ENCODE results near the gene RBM28. TPM values are rescaled to one million over a fixed set of nuclear protein-coding genes. Genes with fewer than 3 reads are reported as not detected.

The RBM28 gene
- total and polyA plus RNA-seq, 9 donors, result 26.6 to 43.7 (median 35.1) TPM

- Histone ChIP-seq H3K4me1 (ENCODE audit: control insufficient read depth, insufficient read depth, low read length) (no peaks in the 10 kb centered on the region), H3K27me3 (ENCODE audit: control insufficient read depth, insufficient read depth, low read length) (peaks cover 5% of the 10 kb centered on the region), H3K4me3 (ENCODE audit: low read length) (no peak overlapping the region), H3K27ac (ENCODE audit: low read length) (no peak overlapping the region), H3K9me3 (replicated peaks; ENCODE audit: control insufficient read depth, low read depth, low read length) (no peaks in the 10 kb centered on the region), H3K36me3 (ENCODE audit: control insufficient read depth, insufficient read depth, low read length) (no peaks in the 10 kb centered on the region)
- 84% methylated on average over 6 of the region's 8 CpGs for WGBS (ENCODE audit: insufficient coverage)
- DNase-seq, result no peak
These were observed 90.0 kb downstream of the RBM28 start for GRCh38 chr7:128253701-128254100.

- Histone ChIP-seq H3K9me3 (replicated peaks; ENCODE audit: control insufficient read depth, low read depth, low read length) (no peaks in the 10 kb centered on the region), H3K4me3 (ENCODE audit: low read length) (no peak overlapping the region), H3K4me1 (ENCODE audit: control insufficient read depth, insufficient read depth, low read length) (peaks cover 11% of the 10 kb centered on the region), H3K27me3 (ENCODE audit: control insufficient read depth, insufficient read depth, low read length) (peaks cover 5% of the 10 kb centered on the region), H3K27ac (ENCODE audit: low read length) (no peak overlapping the region), H3K36me3 (ENCODE audit: control insufficient read depth, insufficient read depth, low read length) (no peaks in the 10 kb centered on the region)
- DNase-seq, result no peak
- 0% methylated on average over 1 of the region's 4 CpGs for WGBS (ENCODE audit: insufficient coverage)
These were observed 92.4 kb downstream of the RBM28 start for GRCh38 chr7:128251337-128251736.

Other genes starting within 250 kb of the RBM28 start
- not detected for gene LEP, start 102.6 kb downstream of the RBM28 start, total RNA-seq
- gene LEP, start 102.6 kb downstream of the RBM28 start, polyA plus RNA-seq (ENCODE audit: insufficient read depth in 1 of 8, insufficient read length in 8 of 8, low replicate concordance in 1 of 8), result under 1 TPM in 7 of 8 donors, not detected in 1; 0.04 to 0.21 (median 0.06) TPM
- gene PRRT4, start 17.8 kb upstream of the RBM28 start, total RNA-seq, result 7.8 TPM
- 10 to 100 TPM in 7 of 8 donors, 1 to 10 TPM in 1; 9.9 to 22.0 (median 17.1) TPM for gene PRRT4, start 17.8 kb upstream of the RBM28 start, polyA plus RNA-seq (ENCODE audit: insufficient read depth in 1 of 8, insufficient read length in 8 of 8, low replicate concordance in 1 of 8)
- 16.5 TPM for gene IMPDH1, start 66.1 kb upstream of the RBM28 start, total RNA-seq
- 10 to 100 TPM; 17.2 to 29.9 (median 22.7) TPM for gene IMPDH1, start 66.1 kb upstream of the RBM28 start, polyA plus RNA-seq (ENCODE audit: insufficient read depth in 1 of 8, insufficient read length in 8 of 8, low replicate concordance in 1 of 8)
- 12.9 TPM for gene HILPDA, start 112.0 kb upstream of the RBM28 start, total RNA-seq
- gene HILPDA, start 112.0 kb upstream of the RBM28 start, polyA plus RNA-seq (ENCODE audit: insufficient read depth in 1 of 8, insufficient read length in 8 of 8, low replicate concordance in 1 of 8), result 10 to 100 TPM; 11.1 to 15.4 (median 13.6) TPM
- 27.5 TPM for gene METTL2B, start 132.8 kb upstream of the RBM28 start, total RNA-seq
- gene METTL2B, start 132.8 kb upstream of the RBM28 start, polyA plus RNA-seq (ENCODE audit: insufficient read depth in 1 of 8, insufficient read length in 8 of 8, low replicate concordance in 1 of 8), result 10 to 100 TPM; 15.3 to 24.0 (median 19.9) TPM

All from muscle of leg (tissue), 11 donors.